ENCODE results near the gene MKNK2. TPM values are rescaled to one million over a fixed set of nuclear protein-coding genes. Genes with fewer than 3 reads are reported as not detected.

Gene MKNK2
- polyA plus RNA-seq, 1 of the 3 experiments (the other 2 are of a cell fraction): 65.4 TPM

DNA sequence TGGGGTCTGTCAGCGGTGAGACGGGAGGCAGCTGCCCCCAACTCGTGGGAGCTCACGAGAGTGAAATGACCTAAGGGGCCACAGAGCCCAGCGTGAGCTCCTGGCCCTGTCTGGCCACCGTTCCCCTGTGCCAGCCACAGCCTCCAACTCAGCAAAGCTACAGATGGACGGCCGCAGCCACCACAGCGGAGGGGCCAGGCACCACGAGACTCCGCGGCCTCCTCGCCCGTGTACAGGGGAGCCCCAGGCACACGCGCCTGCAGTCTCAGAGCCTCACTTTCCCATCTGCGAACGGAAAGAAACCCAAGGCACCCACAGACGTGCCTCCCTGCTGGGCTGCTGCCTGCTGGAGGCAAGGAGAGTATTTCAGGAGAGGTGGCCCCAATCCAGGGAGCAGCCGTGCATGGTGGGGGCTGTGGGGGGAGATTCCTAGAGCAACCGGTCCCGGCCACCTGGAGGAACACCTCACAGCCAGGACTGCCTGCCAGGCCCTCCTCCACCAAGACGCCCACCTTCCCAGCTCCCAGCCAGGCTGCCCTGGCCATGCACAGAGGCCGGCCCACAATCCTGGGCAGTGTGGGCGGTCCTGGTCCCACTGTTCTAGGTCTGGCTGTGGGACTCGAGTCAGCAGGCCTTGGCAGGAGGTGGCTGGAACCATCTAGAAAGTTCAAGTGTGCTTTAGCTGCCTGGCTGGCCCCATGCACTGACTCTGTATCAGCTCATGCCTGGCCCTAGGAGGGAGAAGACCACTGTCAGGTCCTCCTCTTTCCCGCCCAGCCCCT lies 1.9 kb downstream of the MKNK2 start:
- peak overlapping the region; percentile 98 for H3K4me2 ChIP-seq
- peaks cover 45% of the 10 kb centered on the region for H3K79me2 ChIP-seq (ENCODE audit: insufficient read depth)
- ChIA-PET POLR2A (interaction anchor here (0.6 to 2.0 kb wide), 4 partner anchors 11 to 237 kb away, joined by 3 to 9 read pairs (median 6); no protein-coding TSS in a partner anchor), CTCF (interaction anchor here (0.6 to 2.0 kb wide), 6 partner anchors 9 to 144 kb away, joined by 3 to 7 read pairs (median 3); no protein-coding TSS in a partner anchor)
- no peak overlapping the region for H2AFZ ChIP-seq (ENCODE audit: low read depth)
- no peaks in the 10 kb centered on the region for H3K27me3 ChIP-seq (ENCODE audit: insufficient read depth)
- TF ChIP-seq NFIC (IDR thresholded peaks at IDR 0.05; ENCODE audit: borderline replicate concordance) (no peak), EP300 (IDR thresholded peaks at IDR 0.05; ENCODE audit: borderline replicate concordance in 1 of 2, low read depth in 1 of 2, low read length in 1 of 2) (peak in 1 of 2 experiments; percentile 63; a peak in 2 of 4 replicates)
- H3K9ac ChIP-seq: peak overlapping the region; percentile 82; the same call in 1 of the 2 replicates
- H3K9me3 ChIP-seq: no peaks in the 10 kb centered on the region
- peaks cover 20 to 56% of the 10 kb centered on the region in 2 experiments; a peak in 2 of 4 replicates for H3K4me1 ChIP-seq (ENCODE audit: control insufficient read depth in 1 of 2, insufficient read depth in 2 of 2, low read depth in 1 of 2, low read length in 1 of 2)
- H3K27ac ChIP-seq (ENCODE audit: low read depth in 2 of 2, low read length in 1 of 2): peak overlapping the region; percentile 28 to 76; a peak in 3 of 4 replicates
- H3K4me3 ChIP-seq (ENCODE audit: low read depth in 2 of 2, low read length in 1 of 2): peak overlapping the region; percentile 90 to 94
- peaks cover 0 to 26% of the 10 kb centered on the region in 2 experiments for H3K36me3 ChIP-seq (replicated peaks in 1 of 2; ENCODE audit: control insufficient read depth in 1 of 2, insufficient read depth in 2 of 2, low read length in 1 of 2)
- DNase-seq: no peak
- peaks cover 65% of the 10 kb centered on the region for H4K20me1 ChIP-seq (ENCODE audit: insufficient read depth)
- no peaks in the 10 kb centered on the region for H3K9me2 ChIP-seq
- H3F3A ChIP-seq (replicated peaks; ENCODE audit: insufficient read depth): peaks cover 14% of the 10 kb centered on the region
- WGBS (ENCODE audit: low lambda C conversion rate): 74% methylated on average over 8 of the region's 27 CpGs

- no peak overlapping the region for H2AFZ ChIP-seq (ENCODE audit: low read depth)
- ChIA-PET CTCF (interaction anchor here (0.6 to 2.0 kb wide), 5 partner anchors 12 to 29 kb away, joined by 3 to 7 read pairs (median 3); no protein-coding TSS in a partner anchor), POLR2A (interaction anchor here (1.2 to 2.0 kb wide), 2 partner anchors 12 to 29 kb away, joined by 4 to 7 read pairs; no protein-coding TSS in a partner anchor)
- peaks cover 73% of the 10 kb centered on the region for H4K20me1 ChIP-seq (ENCODE audit: insufficient read depth)
- DNase-seq: no peak
- peak overlapping the region; percentile 98 for H3K4me2 ChIP-seq
- no peak overlapping the region for H3K9ac ChIP-seq
- peaks cover 45% of the 10 kb centered on the region for H3K79me2 ChIP-seq (ENCODE audit: insufficient read depth)
- TF ChIP-seq RXRA (IDR thresholded peaks at IDR 0.05; ENCODE audit: borderline replicate concordance, low read depth) (no peak), USF2 (IDR thresholded peaks at IDR 0.05; ENCODE audit: borderline replicate concordance, low read depth, low read length) (no peak), SIN3A (IDR thresholded peaks at IDR 0.05; ENCODE audit: borderline replicate concordance, low read depth, low read length) (no peak), YY1 (IDR thresholded peaks at IDR 0.05; ENCODE audit: low read depth) (no peak), RFX5 (IDR thresholded peaks at IDR 0.05; ENCODE audit: low read length) (no peak), JUND (IDR thresholded peaks at IDR 0.05) (no peak), SMC3 (IDR thresholded peaks at IDR 0.05; ENCODE audit: low read depth, low read length) (no peak), NFIC (IDR thresholded peaks at IDR 0.05; ENCODE audit: borderline replicate concordance) (no peak), MEF2A (IDR thresholded peaks at IDR 0.05; ENCODE audit: borderline replicate concordance, low read depth) (no peak), ELF1 (IDR thresholded peaks at IDR 0.05) (no peak), MAX (IDR thresholded peaks at IDR 0.05; ENCODE audit: low read depth) (no peak), EZH2phosphoT487 (IDR thresholded peaks at IDR 0.05; ENCODE audit: borderline replicate concordance, low read depth) (no peak), FOXJ3 (CRISPR knock-in tag; IDR thresholded peaks at IDR 0.05) (no peak), CTCF (IDR thresholded peaks at IDR 0.05) (no peak), TAF1 (IDR thresholded peaks at IDR 0.05; ENCODE audit: borderline replicate concordance, low read depth, low read length) (no peak), FOXM1 (IDR thresholded peaks at IDR 0.05; ENCODE audit: low read depth) (no peak)
- TF ChIP-seq, protein P1, sequence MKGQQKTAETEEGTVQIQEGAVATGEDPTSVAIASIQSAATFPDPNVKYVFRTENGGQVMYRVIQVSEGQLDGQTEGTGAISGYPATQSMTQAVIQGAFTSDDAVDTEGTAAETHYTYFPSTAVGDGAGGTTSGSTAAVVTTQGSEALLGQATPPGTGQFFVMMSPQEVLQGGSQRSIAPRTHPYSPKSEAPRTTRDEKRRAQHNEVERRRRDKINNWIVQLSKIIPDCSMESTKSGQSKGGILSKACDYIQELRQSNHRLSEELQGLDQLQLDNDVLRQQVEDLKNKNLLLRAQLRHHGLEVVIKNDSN (IDR thresholded peaks at IDR 0.05; ENCODE audit: borderline replicate concordance, low read depth): no peak
- no peaks in the 10 kb centered on the region for H3K9me3 ChIP-seq
- H3K4me3 ChIP-seq (ENCODE audit: low read depth in 2 of 2, low read length in 1 of 2): peak overlapping the region in 1 of 2 experiments; percentile 94; a peak in 1 of 4 replicates
- H3K9me2 ChIP-seq: no peaks in the 10 kb centered on the region
- H3K36me3 ChIP-seq (replicated peaks in 1 of 2; ENCODE audit: control insufficient read depth in 1 of 2, insufficient read depth in 2 of 2, low read length in 1 of 2): peaks cover 2 to 26% of the 10 kb centered on the region in 2 experiments
- H3K27ac ChIP-seq (ENCODE audit: low read depth in 2 of 2, low read length in 1 of 2): peak overlapping the region in 1 of 2 experiments; percentile 44; a peak in 1 of 4 replicates
- WGBS (ENCODE audit: low lambda C conversion rate): 100% methylated on average over 5 of the region's 17 CpGs
- H3K27me3 ChIP-seq (ENCODE audit: insufficient read depth): no peaks in the 10 kb centered on the region
- peaks cover 13% of the 10 kb centered on the region for H3F3A ChIP-seq (replicated peaks; ENCODE audit: insufficient read depth)
- peaks cover 20 to 55% of the 10 kb centered on the region in 2 experiments; a peak in 2 of 4 replicates for H3K4me1 ChIP-seq (ENCODE audit: control insufficient read depth in 1 of 2, insufficient read depth in 2 of 2, low read depth in 1 of 2, low read length in 1 of 2)
Observed at GRCh38 chr19:2048104-2048958, 2.7 kb downstream of the MKNK2 start.
